Erythroblast (primary cell): ENCODE data around the gene SELENOT.

Experiments used
- GATA1 ChIP-seq: IDR thresholded peaks from 2 replicates; pipeline ENCODE4 v1.6.1; 2011; ENCODE audit warnings: low read depth, mild to moderate bottlenecking, control low read depth, low read length, moderate library complexity
- POLR2A ChIP-seq: IDR thresholded peaks from 2 replicates; pipeline ENCODE4 v1.6.1; 2011; ENCODE audit warnings: mild to moderate bottlenecking, low read length

GRCh38 chr3:150599611-150600297 is 3.4 kb upstream of the SELENOT start:
- TF ChIP-seq POLR2A (no peak), GATA1 (no peak)
